Measurements from ENCODE around the gene DTX1. TPM values are rescaled to one million over a fixed set of nuclear protein-coding genes. Genes with fewer than 3 reads are reported as not detected.
A peak's percentile ranks its signal among the peaks of the same experiment; 100 is the strongest.

The DTX1 gene
- total RNA-seq, 2 experiments from 2014 or later = 11.0 to 12.4 TPM

GRCh38 chr12:113092607-113093408, 36.3 kb downstream of the DTX1 start:
- Mint-ChIP-seq H3K9me3 (peaks cover 6% of the 10 kb centered on the region), H3K4me3 (no peak overlapping the region), H3K27ac (no peak overlapping the region), H3K27me3 (no peaks in the 10 kb centered on the region), H3K4me1 (ENCODE audit: low read depth) (peaks cover 55% of the 10 kb centered on the region), H3K36me3 (peaks cover 2% of the 10 kb centered on the region)
- intact Hi-C loops (cut with micrococcal nuclease) = no loop called here
- DNase-seq = no peak
- ChIA-PET POLR2A (interaction anchor here (1.2 kb wide), 1 partner anchor 23 kb away, joined by 3 read pairs; no protein-coding TSS in a partner anchor), CTCF (interaction anchor here (0.6 to 2.6 kb wide), 8 partner anchors 14 to 100 kb away, joined by 3 to 7 read pairs (median 4); no protein-coding TSS in a partner anchor)

DNA sequence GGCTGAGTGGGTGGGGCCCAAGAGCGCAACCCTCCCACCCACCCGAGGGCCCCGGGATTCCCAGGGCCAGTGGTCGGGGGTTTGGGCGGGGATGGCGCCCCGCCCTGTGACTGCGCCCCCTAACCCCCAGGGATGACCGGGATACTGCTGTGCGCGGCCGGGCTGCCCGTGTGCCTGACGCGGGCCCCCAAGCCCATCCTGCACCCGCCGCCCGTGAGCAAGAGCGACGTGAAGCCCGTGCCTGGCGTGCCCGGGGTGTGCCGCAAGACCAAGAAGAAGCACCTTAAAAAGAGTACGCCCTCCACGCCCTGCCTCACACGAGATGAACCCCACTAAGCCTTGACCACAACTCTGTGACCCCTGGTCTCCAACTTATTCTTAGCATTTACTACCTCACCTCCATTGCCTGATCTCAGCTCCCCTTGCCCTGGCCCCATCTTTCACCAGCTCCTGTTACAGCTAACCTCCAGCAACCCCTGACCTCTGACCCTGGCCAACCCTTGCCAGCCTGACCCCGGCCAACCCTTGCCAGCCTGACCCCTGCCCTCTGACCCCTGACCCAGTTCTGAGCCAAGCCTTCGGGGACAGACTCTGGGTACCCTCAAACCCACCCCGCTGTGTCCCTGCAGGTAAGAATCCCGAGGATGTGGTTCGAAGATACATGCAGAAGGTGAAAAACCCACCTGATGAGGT, 37.0 kb downstream of the DTX1 start:
- H3K27ac Mint-ChIP-seq = no peak overlapping the region
- H3K4me3 Mint-ChIP-seq = no peak overlapping the region
- DNase-seq = no peak
- H3K27me3 Mint-ChIP-seq = no peaks in the 10 kb centered on the region
- intact Hi-C loops (cut with micrococcal nuclease) = no loop called here
- H3K4me1 Mint-ChIP-seq (ENCODE audit: low read depth) = peaks cover 55% of the 10 kb centered on the region
- H3K9me3 Mint-ChIP-seq = peaks cover 4% of the 10 kb centered on the region
- POLR2A ChIA-PET = no interaction called here
- H3K36me3 Mint-ChIP-seq = no peaks in the 10 kb centered on the region
- CTCF ChIA-PET = interaction anchor here (1.6 to 2.6 kb wide), 2 partner anchors 41 to 101 kb away, joined by 4 to 7 read pairs; no protein-coding TSS in a partner anchor

DNA sequence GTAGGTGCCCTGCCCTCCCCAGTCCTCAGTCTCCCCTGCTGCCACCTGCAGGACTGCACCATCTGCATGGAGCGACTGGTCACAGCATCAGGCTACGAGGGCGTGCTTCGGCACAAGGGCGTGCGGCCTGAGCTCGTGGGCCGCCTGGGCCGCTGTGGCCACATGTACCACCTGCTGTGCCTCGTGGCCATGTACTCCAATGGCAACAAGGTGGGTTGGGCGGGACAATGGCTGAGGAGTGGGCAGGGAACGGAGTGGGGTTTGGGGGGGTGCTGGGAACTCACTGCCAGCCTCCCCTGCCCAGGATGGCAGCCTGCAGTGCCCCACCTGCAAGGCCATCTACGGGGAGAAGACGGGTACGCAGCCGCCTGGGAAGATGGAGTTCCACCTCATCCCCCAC, 38.2 kb downstream of the DTX1 start:
- POLR2A ChIA-PET = no interaction called here
- intact Hi-C loops (cut with micrococcal nuclease) = no loop called here

GRCh38 chr12:113095405-113095804, 38.9 kb downstream of the DTX1 start:
- H3K4me3 Mint-ChIP-seq = no peak overlapping the region
- no peaks in the 10 kb centered on the region for H3K9me3 Mint-ChIP-seq
- intact Hi-C loops (cut with micrococcal nuclease) = no loop called here
- CTCF ChIA-PET = interaction anchor here (4.8 kb wide), 1 partner anchor 102 kb away, joined by 32 read pairs; no protein-coding TSS in a partner anchor
- H3K27me3 Mint-ChIP-seq = no peaks in the 10 kb centered on the region
- no peaks in the 10 kb centered on the region for H3K36me3 Mint-ChIP-seq
- H3K27ac Mint-ChIP-seq = no peak overlapping the region
- H3K4me1 Mint-ChIP-seq (ENCODE audit: low read depth) = peaks cover 42% of the 10 kb centered on the region
- POLR2A ChIA-PET = no interaction called here
- no peak for DNase-seq

More for the DNA sequence above, 38.2 kb downstream of the DTX1 start:
- peaks cover 2% of the 10 kb centered on the region for H3K9me3 Mint-ChIP-seq
- H3K4me3 Mint-ChIP-seq = no peak overlapping the region
- H3K27ac Mint-ChIP-seq = no peak overlapping the region
- peaks cover 48% of the 10 kb centered on the region for H3K4me1 Mint-ChIP-seq (ENCODE audit: low read depth)
- DNase-seq = no peak
- CTCF ChIA-PET = interaction anchor here (2.6 kb wide), 1 partner anchor 102 kb away, joined by 7 read pairs; no protein-coding TSS in a partner anchor
- no peaks in the 10 kb centered on the region for H3K36me3 Mint-ChIP-seq
- no peaks in the 10 kb centered on the region for H3K27me3 Mint-ChIP-seq

- no peaks in the 10 kb centered on the region for H3K36me3 Mint-ChIP-seq
- H3K4me1 Mint-ChIP-seq (ENCODE audit: low read depth) = peaks cover 27% of the 10 kb centered on the region
- no peak overlapping the region for H3K27ac Mint-ChIP-seq
- H3K9me3 Mint-ChIP-seq = no peaks in the 10 kb centered on the region
- no peak for DNase-seq
- POLR2A ChIA-PET = no interaction called here
- intact Hi-C loops (cut with micrococcal nuclease) = no loop called here
- CTCF ChIA-PET = interaction anchor here (0.7 to 5.5 kb wide), 10 partner anchors 10 to 150 kb away, joined by 3 to 44 read pairs (median 4); partner anchors contain the start of gene TPCN1
- H3K4me3 Mint-ChIP-seq = no peak overlapping the region
- H3K27me3 Mint-ChIP-seq = no peaks in the 10 kb centered on the region
These were observed 40.3 kb downstream of the DTX1 start for GRCh38 chr12:113096675-113097461.

GRCh38 chr12:113097716-113098440, 41.3 kb downstream of the DTX1 start:
- POLR2A ChIA-PET = no interaction called here
- CTCF ChIA-PET = interaction anchor here (0.6 to 5.5 kb wide), 24 partner anchors 8 to 307 kb away, joined by 3 to 44 read pairs (median 4); partner anchors contain the start of genes DTX1, RPH3A and TPCN1
- peaks cover 17% of the 10 kb centered on the region for H3K4me1 Mint-ChIP-seq (ENCODE audit: low read depth)
- intact Hi-C loops (cut with micrococcal nuclease) = loop anchor here (1.0 to 2.0 kb wide), 3 partner anchors 39 to 105 kb away; no protein-coding TSS in a partner anchor
- H3K27ac Mint-ChIP-seq = no peak overlapping the region
- no peak for DNase-seq
- H3K27me3 Mint-ChIP-seq = no peaks in the 10 kb centered on the region
- H3K9me3 Mint-ChIP-seq = no peaks in the 10 kb centered on the region
- no peak overlapping the region for H3K4me3 Mint-ChIP-seq
- H3K36me3 Mint-ChIP-seq = no peaks in the 10 kb centered on the region

GRCh38 chr12:113098441-113099028, 42.0 kb downstream of the DTX1 start:
- Mint-ChIP-seq H3K27me3 (no peaks in the 10 kb centered on the region), H3K9me3 (no peaks in the 10 kb centered on the region), H3K36me3 (no peaks in the 10 kb centered on the region), H3K4me3 (no peak overlapping the region), H3K4me1 (ENCODE audit: low read depth) (peaks cover 18% of the 10 kb centered on the region), H3K27ac (peak overlapping the region; percentile 15)
- ChIA-PET POLR2A (no interaction called here), CTCF (interaction anchor here (0.6 to 5.5 kb wide), 24 partner anchors 9 to 199 kb away, joined by 3 to 44 read pairs (median 4); partner anchors contain the start of genes DTX1 and TPCN1)
- peak; percentile 86 for DNase-seq
- intact Hi-C loops (cut with micrococcal nuclease) = loop anchor here (1.0 to 2.0 kb wide), 3 partner anchors 40 to 106 kb away; no protein-coding TSS in a partner anchor

DNA sequence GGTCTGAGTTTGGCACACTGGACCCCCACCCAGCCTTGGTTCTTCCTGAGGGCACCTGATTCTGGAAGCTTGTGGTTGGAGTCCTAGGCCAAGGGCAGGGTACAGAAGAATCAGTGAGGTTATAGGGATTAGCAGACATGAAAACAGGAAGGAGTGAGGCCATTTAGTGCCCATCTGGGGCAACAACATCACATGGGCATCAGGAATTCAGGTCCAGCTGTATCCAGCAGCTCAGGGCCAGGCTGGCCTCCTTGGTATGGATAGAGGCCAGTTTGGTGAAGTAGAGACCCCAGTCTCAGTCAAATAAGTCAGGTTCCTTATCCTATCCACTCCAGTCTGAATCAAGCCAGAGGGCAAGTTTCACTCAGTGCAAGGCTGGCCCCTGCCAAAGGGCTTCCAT, 42.8 kb downstream of the DTX1 start:
- Mint-ChIP-seq H3K4me3 (no peak overlapping the region), H3K27ac (no peak overlapping the region), H3K36me3 (no peaks in the 10 kb centered on the region), H3K27me3 (no peaks in the 10 kb centered on the region), H3K9me3 (no peaks in the 10 kb centered on the region), H3K4me1 (ENCODE audit: low read depth) (peaks cover 19% of the 10 kb centered on the region)
- intact Hi-C loops (cut with micrococcal nuclease) = loop anchor here (2.0 kb wide), 2 partner anchors 41 to 107 kb away; no protein-coding TSS in a partner anchor
- ChIA-PET CTCF (interaction anchor here (0.9 to 5.5 kb wide), 10 partner anchors 10 to 106 kb away, joined by 3 to 44 read pairs (median 6); no protein-coding TSS in a partner anchor), POLR2A (no interaction called here)
- no peak for DNase-seq

- no peaks in the 10 kb centered on the region for H3K27me3 Mint-ChIP-seq
- H3K4me1 Mint-ChIP-seq (ENCODE audit: low read depth) = peaks cover 21% of the 10 kb centered on the region
- CTCF ChIA-PET = interaction anchor here (1.6 to 5.5 kb wide), 6 partner anchors 10 to 106 kb away, joined by 3 to 44 read pairs (median 10); no protein-coding TSS in a partner anchor
- no peaks in the 10 kb centered on the region for H3K36me3 Mint-ChIP-seq
- intact Hi-C loops (cut with micrococcal nuclease) = loop anchor here (2.0 kb wide), 2 partner anchors 41 to 107 kb away; no protein-coding TSS in a partner anchor
- H3K9me3 Mint-ChIP-seq = no peaks in the 10 kb centered on the region
- POLR2A ChIA-PET = no interaction called here
- no peak overlapping the region for H3K4me3 Mint-ChIP-seq
- no peak for DNase-seq
- no peak overlapping the region for H3K27ac Mint-ChIP-seq
These were observed 43.2 kb downstream of the DTX1 start for GRCh38 chr12:113099764-113100163.

DNA sequence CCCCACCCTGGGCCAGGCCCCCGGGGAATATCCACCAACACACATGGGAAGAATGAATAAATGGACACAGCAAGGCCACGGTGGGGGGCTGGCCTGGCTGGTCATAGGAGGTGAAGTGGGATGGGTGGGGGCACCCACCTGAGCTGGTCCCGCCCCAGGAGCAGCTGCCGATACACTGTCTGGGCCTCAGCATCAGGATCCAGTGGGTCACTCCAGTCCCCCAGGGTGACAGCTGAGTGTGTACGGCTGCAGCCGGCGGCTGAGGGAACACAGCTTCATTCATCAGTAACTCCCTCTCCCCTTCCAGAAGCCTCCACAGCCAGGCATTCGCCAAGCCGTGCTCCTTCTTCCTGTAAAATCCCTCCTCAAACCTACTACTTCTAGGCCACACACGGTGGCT, 45.2 kb downstream of the DTX1 start:
- H3K9me3 Mint-ChIP-seq = no peaks in the 10 kb centered on the region
- H3K4me3 Mint-ChIP-seq = no peak overlapping the region
- ChIA-PET CTCF (interaction anchor here (0.6 to 1.6 kb wide), 4 partner anchors 10 to 109 kb away, joined by 3 to 5 read pairs (median 3); no protein-coding TSS in a partner anchor), POLR2A (no interaction called here)
- H3K27ac Mint-ChIP-seq = no peak overlapping the region
- no peak for DNase-seq
- H3K4me1 Mint-ChIP-seq (ENCODE audit: low read depth) = peaks cover 19% of the 10 kb centered on the region
- H3K36me3 Mint-ChIP-seq = no peaks in the 10 kb centered on the region
- no peaks in the 10 kb centered on the region for H3K27me3 Mint-ChIP-seq
- intact Hi-C loops (cut with micrococcal nuclease) = loop anchor here (2.0 kb wide), 1 partner anchor 33 kb away; the partner anchor contains the start of gene RASAL1
